Neural cell (in vitro differentiated cells): ENCODE data around the gene PF4V1. TPM values are rescaled to one million over a fixed set of nuclear protein-coding genes. Genes with fewer than 3 reads are reported as not detected.

Source experiments
- H2AFZ ChIP-seq: fragments of 200-600, 300-800 bp; sonication (generic), shearing (Covaris generic); 2 replicates; pipeline ENCODE4 v1.6.0; 2014; ENCODE audit warnings: low read depth, mild to moderate bottlenecking, antibody characterized with exemption, low read length, moderate library complexity
- H3F3A ChIP-seq: fragments of 200-600 bp; shearing (Covaris generic); 2 replicates; pipeline ENCODE4 v1.6.1; 2016; ENCODE audit warnings: mild to moderate bottlenecking, moderate library complexity, mixed read lengths, antibody characterized with exemption, low read length; ENCODE audit not compliant: insufficient read depth, poor library complexity, severe bottlenecking
- H3K27ac ChIP-seq: fragments of 200-600, 300-800 bp; sonication (generic), shearing (Covaris generic); 2 replicates; pipeline ENCODE4 v1.5.1; 2014; ENCODE audit warnings: mild to moderate bottlenecking, low read length, moderate library complexity
- H3K27me3 ChIP-seq: fragments of 300-800, 200-600 bp; sonication (generic), shearing (Covaris generic); 2 replicates; pipeline ENCODE4 v1.6.0; 2014; ENCODE audit warnings: mild to moderate bottlenecking, low read depth, low read length, moderate library complexity; ENCODE audit not compliant: insufficient read depth
- H3K36me3 ChIP-seq: fragments of 300-800, 200-600 bp; sonication (generic), shearing (Covaris generic); 2 replicates; pipeline ENCODE4 v1.5.1; 2014; ENCODE audit warnings: mild to moderate bottlenecking, antibody characterized with exemption, low read length, moderate library complexity; ENCODE audit not compliant: insufficient read depth
- H3K4me2 ChIP-seq: fragments of 300-800, 200-600 bp; sonication (generic), shearing (Covaris generic); 2 replicates; pipeline ENCODE4 v1.6.0; 2014; ENCODE audit warnings: mild to moderate bottlenecking, low read length
- H3K4me3 ChIP-seq: fragments of 300-800, 200-600 bp; sonication (generic), shearing (Covaris generic); 2 replicates; pipeline ENCODE4 v1.5.1; 2014; ENCODE audit warnings: mild to moderate bottlenecking, low read length, moderate library complexity
- H3K79me2 ChIP-seq: fragments of 200-600 bp; shearing (Covaris generic); replicated peaks from 2 replicates; pipeline ENCODE4 v1.6.0; 2014; ENCODE audit warnings: mild to moderate bottlenecking, low read length, moderate library complexity; ENCODE audit not compliant: insufficient read depth
- H3K9ac ChIP-seq: fragments of 300-800, 200-600 bp; sonication (generic), shearing (Covaris generic); 2 replicates; pipeline ENCODE4 v1.6.1; 2016; ENCODE audit warnings: mild to moderate bottlenecking, low read length, mixed read lengths
- H3K9me2 ChIP-seq: fragments of 200-600 bp; shearing (Covaris generic); 2 replicates; pipeline ENCODE4 v1.6.1; 2016; ENCODE audit warnings: mild to moderate bottlenecking, low read length, mixed read lengths; ENCODE audit not compliant: insufficient read depth
- H3K9me3 ChIP-seq: fragments of 200-600, 300-800 bp; sonication (generic), shearing (Covaris generic); 2 replicates; pipeline ENCODE4 v1.6.1; 2016; ENCODE audit warnings: mild to moderate bottlenecking, mixed run types, low read length, moderate library complexity, mixed read lengths
- H4K20me1 ChIP-seq: fragments of 200-600 bp; shearing (Covaris generic); 2 replicates; pipeline ENCODE4 v1.6.1; 2016; ENCODE audit warnings: mild to moderate bottlenecking, mixed run types; ENCODE audit not compliant: insufficient read depth
- EP300 ChIP-seq: fragments of 450-650 bp; conservative IDR thresholded peaks from 2 replicates; pipeline ENCODE4 v1.6.1; 2014; ENCODE audit warnings: antibody characterized with exemption, mild to moderate bottlenecking, moderate library complexity; ENCODE audit not compliant: poor library complexity, severe bottlenecking
- EZH2 ChIP-seq: fragments of 200-600, 300-800 bp; shearing (Covaris generic), sonication (generic); IDR thresholded peaks from 2 replicates; pipeline ENCODE4 v1.6.1; 2014; ENCODE audit warnings: antibody characterized with exemption, low read length, borderline replicate concordance, mild to moderate bottlenecking; ENCODE audit not compliant: insufficient read depth, poor library complexity, severe bottlenecking
- MXI1 ChIP-seq: fragments of 450-650 bp; conservative IDR thresholded peaks from 2 replicates; pipeline ENCODE4 v1.6.1; 2014; ENCODE audit warnings: antibody characterized with exemption, mild to moderate bottlenecking; ENCODE audit not compliant: poor library complexity, severe bottlenecking
- POLR2AphosphoS5 ChIP-seq: IDR thresholded peaks from 2 replicates; pipeline ENCODE4 v1.6.1; 2012
- RAD21 ChIP-seq: fragments of 450-650 bp; conservative IDR thresholded peaks from 2 replicates; pipeline ENCODE4 v1.6.1; 2014; ENCODE audit warnings: antibody characterized with exemption, mild to moderate bottlenecking, moderate library complexity
- SMC3 ChIP-seq: fragments of 450-650 bp; conservative IDR thresholded peaks from 2 replicates; pipeline ENCODE4 v1.6.1; 2014; ENCODE audit warnings: antibody characterized with exemption, mild to moderate bottlenecking, moderate library complexity; ENCODE audit not compliant: poor library complexity
- TAF1 ChIP-seq: IDR thresholded peaks from 2 replicates; pipeline ENCODE4 v1.6.1; 2012; ENCODE audit warnings: low read depth
- polyA plus RNA-seq: library from polyadenylated mRNA; depleted of rRNA; stranded (reverse); fragments of >200 nt; gene quantifications from 2 replicates; pipeline ENCODE4 v1.2.3, GENCODE V29; 2014
- TF ChIP-seq, protein P1 (sequence below): IDR thresholded peaks from 2 replicates; pipeline ENCODE4 v1.6.1; 2012; ENCODE audit warnings: borderline replicate concordance
- TF ChIP-seq, protein P2 (sequence below): fragments of 450-650 bp; IDR thresholded peaks from 2 replicates; pipeline ENCODE4 v1.5.1; 2014; ENCODE audit warnings: antibody characterized with exemption, mild to moderate bottlenecking, moderate library complexity; ENCODE audit not compliant: poor library complexity, severe bottlenecking

PF4V1 gene
- polyA plus RNA-seq, 1 donor from 2014 or later: not detected

DNA sequence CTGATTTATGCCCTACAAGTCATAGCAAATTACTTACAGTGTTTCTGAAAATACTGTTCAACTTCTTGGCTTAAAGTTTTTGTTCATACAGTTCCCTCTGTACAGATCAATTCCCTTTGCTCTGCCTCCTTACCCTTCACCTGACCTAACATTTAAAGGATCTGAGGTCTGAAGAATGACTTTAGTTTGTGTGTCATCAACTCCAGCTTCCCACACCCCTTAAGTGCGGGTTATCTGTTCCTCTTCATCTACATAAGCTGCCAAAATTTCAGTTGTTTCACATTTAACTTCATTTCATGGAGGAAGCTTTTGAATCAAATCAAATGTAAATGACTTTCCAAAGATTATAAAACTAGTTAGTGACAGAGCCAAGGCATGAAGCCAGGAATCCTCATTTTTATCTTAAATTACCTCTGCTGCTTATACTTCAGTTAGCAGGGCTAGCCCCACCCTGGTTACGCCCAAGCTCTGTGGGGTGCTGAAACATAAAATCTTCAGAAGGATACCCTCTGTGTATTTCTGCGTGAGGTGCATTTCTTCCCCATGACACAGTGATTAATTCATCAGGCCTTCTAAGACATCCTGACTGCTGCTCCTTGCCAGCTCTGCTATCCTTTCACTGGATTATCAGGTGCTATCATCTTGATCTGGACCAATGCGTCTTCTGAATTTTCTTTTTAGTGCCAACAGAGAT is 32.6 kb downstream of the PF4V1 start:
- Histone ChIP-seq H3K27ac (no peak overlapping the region), H3K9ac (no peak overlapping the region), H3K9me2 (no peaks in the 10 kb centered on the region), H2AFZ (no peak overlapping the region), H3F3A (no peaks in the 10 kb centered on the region), H3K27me3 (no peaks in the 10 kb centered on the region), H3K79me2 (no peaks in the 10 kb centered on the region), H3K4me3 (no peak overlapping the region), H4K20me1 (no peaks in the 10 kb centered on the region), H3K36me3 (no peaks in the 10 kb centered on the region), H3K9me3 (no peaks in the 10 kb centered on the region), H3K4me2 (no peak overlapping the region)
- TF ChIP-seq RAD21 (no peak), SMC3 (no peak), EZH2 (no peak), MXI1 (no peak), POLR2AphosphoS5 (no peak), TAF1 (no peak), EP300 (no peak)
- TF ChIP-seq, protein P1, sequence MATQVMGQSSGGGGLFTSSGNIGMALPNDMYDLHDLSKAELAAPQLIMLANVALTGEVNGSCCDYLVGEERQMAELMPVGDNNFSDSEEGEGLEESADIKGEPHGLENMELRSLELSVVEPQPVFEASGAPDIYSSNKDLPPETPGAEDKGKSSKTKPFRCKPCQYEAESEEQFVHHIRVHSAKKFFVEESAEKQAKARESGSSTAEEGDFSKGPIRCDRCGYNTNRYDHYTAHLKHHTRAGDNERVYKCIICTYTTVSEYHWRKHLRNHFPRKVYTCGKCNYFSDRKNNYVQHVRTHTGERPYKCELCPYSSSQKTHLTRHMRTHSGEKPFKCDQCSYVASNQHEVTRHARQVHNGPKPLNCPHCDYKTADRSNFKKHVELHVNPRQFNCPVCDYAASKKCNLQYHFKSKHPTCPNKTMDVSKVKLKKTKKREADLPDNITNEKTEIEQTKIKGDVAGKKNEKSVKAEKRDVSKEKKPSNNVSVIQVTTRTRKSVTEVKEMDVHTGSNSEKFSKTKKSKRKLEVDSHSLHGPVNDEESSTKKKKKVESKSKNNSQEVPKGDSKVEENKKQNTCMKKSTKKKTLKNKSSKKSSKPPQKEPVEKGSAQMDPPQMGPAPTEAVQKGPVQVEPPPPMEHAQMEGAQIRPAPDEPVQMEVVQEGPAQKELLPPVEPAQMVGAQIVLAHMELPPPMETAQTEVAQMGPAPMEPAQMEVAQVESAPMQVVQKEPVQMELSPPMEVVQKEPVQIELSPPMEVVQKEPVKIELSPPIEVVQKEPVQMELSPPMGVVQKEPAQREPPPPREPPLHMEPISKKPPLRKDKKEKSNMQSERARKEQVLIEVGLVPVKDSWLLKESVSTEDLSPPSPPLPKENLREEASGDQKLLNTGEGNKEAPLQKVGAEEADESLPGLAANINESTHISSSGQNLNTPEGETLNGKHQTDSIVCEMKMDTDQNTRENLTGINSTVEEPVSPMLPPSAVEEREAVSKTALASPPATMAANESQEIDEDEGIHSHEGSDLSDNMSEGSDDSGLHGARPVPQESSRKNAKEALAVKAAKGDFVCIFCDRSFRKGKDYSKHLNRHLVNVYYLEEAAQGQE: no peak
- TF ChIP-seq, protein P2, sequence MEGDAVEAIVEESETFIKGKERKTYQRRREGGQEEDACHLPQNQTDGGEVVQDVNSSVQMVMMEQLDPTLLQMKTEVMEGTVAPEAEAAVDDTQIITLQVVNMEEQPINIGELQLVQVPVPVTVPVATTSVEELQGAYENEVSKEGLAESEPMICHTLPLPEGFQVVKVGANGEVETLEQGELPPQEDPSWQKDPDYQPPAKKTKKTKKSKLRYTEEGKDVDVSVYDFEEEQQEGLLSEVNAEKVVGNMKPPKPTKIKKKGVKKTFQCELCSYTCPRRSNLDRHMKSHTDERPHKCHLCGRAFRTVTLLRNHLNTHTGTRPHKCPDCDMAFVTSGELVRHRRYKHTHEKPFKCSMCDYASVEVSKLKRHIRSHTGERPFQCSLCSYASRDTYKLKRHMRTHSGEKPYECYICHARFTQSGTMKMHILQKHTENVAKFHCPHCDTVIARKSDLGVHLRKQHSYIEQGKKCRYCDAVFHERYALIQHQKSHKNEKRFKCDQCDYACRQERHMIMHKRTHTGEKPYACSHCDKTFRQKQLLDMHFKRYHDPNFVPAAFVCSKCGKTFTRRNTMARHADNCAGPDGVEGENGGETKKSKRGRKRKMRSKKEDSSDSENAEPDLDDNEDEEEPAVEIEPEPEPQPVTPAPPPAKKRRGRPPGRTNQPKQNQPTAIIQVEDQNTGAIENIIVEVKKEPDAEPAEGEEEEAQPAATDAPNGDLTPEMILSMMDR: no peak

- Histone ChIP-seq H3K36me3 (no peaks in the 10 kb centered on the region), H4K20me1 (no peaks in the 10 kb centered on the region), H2AFZ (no peak overlapping the region), H3K9me3 (no peaks in the 10 kb centered on the region), H3K4me3 (no peak overlapping the region), H3K27me3 (no peaks in the 10 kb centered on the region), H3K79me2 (no peaks in the 10 kb centered on the region), H3K9me2 (no peaks in the 10 kb centered on the region), H3K27ac (no peak overlapping the region), H3K9ac (no peak overlapping the region), H3K4me2 (no peak overlapping the region), H3F3A (no peaks in the 10 kb centered on the region)
- TF ChIP-seq, protein P1: no peak
- TF ChIP-seq, protein P2: no peak
- TF ChIP-seq EP300 (no peak), SMC3 (no peak), MXI1 (no peak), EZH2 (no peak), RAD21 (no peak), POLR2AphosphoS5 (no peak), TAF1 (no peak)
These were observed 38.2 kb downstream of the PF4V1 start for GRCh38 chr4:73891326-73891725.
